Fibroblast of peridontal ligament (primary cell): ENCODE data around the gene ENGASE.

ENCODE experiments used
- DNase-seq: peaks from one replicate; pipeline ENCODE4 v3.0.0-alpha.2; 2010; ENCODE audit errors: extremely low read depth

The ENGASE gene

DNA sequence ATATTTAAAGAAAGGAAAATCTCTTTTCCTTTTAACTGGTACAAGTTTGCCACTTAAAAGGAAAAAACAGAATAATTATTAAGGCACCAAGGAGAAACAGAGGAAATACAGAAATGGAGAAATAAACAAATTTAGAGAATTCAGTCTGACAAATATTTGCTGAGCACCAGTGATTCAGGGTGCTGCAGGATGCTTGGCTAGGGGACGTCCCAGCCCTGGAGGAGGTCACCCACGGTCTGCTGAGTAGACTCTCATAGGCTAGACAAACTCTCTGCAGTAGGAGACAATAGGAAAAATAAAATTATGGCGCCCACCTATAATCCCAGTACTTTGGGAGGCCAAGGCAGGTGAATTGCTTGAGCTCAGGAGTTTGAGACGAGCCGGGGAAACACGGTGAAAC, 34.7 kb upstream of the ENGASE start:
- no peak for DNase-seq

DNA sequence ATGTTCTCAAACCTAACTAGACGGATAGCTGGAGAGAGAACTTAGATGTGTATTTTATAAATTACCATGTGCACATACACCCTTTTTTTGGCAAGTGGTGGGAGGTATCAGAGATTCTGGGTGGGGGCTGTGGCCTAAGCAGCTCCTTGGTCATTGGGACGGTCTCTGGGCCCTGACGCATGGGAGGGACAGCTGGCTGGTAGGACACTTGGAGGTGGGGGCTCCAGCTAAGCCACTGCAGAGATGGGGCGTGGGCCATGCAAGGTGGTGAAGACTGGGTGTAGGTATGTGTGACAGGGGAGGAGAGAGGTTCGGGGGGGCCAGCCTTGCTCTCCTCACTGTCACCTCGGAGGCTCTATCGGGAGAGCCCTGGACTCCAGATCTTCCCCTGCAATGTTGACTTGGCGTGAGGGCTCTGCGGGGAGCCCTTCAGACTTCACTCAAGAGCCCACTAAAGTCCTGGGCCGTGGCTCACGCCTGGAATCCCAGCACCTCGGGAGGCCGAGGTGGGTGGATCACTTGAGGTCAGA, 33.5 kb upstream of the ENGASE start:
- no peak for DNase-seq

DNA sequence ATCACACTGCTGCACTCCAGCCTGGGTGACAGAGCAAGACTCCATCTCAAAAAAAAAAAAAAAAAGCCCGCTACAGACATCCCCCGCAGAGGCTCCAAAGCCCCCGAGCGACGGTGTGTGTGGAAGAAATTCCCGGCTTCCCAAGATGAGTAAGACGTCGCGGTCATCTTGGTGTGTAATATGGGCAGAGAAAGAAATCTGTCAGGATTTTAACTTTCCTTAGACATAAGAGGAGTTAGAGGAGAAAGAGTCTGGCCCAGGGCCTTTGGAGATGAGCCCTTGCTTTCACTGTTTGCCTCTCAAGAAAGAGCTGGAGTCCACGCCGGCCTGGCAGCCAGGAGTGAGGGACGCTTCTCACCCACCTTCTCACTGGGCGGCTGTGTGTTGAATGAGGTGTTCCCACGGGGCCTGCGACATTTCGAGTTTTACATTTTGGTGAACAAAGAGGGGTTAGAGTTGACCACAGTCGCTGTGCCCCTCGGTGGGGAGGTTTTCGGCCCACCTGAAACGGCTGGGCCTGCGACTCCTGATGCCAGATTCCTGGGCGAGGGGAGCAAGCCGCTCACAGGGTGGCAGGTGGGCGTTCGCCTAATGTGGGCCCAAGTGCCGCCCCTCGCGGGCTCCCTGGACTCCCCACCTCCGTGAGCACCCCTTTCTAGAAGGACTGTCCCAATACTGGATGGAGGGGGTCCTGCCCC, 32.8 kb upstream of the ENGASE start:
- DNase-seq = peak; percentile 43

DNA sequence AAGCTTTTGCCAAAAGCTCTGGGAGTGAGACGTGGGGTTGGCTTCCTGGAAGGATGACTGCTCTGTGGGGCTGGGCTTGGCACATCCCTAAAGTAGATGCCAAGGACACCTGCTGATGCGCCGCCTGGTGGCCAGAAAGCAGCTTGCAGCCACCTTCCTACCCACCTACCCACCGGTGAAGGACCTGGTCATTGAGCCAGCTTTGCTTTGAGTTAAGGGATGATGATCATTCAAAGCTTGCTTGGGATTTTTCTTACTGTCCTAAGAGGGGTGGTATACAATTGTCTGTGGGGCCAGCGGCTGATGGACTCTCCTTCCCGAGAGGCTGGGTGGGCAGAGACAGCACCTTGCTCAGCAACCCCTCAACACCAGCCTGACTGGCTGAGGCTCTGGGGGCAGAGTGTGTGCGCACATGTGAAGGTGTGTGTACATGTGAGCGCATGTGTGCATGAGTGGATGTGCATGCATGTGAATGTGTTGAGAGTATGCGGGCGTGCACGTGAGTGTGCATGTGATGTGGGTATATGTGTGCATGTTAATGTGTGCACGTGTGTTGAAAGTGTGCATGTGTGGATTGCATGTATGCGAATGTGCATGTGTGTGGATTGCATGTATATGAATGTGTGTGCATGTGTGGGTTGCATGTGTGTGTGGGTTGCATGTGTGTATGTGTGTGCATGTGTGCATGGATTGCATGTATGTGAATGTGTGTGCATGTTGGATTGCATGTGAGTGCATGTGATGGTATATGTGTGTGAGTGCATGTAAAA, 32.0 kb upstream of the ENGASE start:
- peak; percentile 40 for DNase-seq

DNA sequence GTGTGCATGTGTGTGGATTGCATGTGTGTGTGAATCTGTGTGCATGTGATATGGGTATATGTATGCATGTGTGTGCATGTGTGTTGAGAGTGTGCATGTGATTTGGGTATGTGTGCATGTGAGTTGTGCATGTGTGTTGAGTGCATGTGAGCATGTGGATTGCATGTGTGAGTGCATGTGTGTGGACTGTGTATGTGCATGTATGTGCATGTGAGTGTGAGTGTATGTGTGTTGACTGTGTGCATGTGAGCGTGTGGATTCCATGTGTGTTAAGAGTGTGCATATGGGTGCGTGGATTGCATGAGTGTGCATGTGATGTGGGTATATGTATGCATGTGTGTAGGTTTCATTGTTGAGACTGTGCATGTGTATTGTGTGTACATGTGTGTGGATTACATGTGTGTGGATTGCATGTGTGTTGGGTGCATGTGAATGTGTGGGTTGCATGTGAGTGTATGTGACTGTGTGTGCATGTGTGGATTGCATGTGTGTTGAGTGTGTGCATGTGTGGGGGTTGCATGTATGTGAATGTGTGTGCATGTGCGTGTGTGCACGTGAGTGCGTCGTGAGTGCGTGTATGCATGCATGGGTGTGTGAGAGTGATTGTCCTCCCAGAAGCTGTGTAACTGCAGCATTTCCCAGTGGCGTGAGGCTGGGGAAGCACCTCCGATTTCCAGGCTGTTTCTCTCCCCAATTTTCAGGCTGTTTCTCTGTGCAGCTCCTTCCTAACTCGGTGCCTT, 31.3 kb upstream of the ENGASE start:
- no peak for DNase-seq

DNA sequence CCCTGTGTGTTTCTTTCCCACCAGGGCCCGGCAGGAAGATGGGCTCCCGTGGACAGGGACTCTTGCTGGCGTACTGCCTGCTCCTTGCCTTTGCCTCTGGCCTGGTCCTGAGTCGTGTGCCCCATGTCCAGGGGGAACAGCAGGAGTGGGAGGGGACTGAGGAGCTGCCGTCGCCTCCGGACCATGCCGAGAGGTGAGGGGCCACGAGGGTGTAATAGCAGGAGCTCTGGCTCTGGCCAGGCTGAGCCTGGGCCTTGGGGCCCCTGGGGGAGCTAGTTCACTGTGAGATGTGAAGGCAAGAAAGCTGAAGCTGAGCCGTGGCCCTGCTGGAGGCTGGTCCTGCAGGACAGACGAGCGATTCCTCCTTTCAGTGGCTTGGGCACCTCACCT, 30.7 kb upstream of the ENGASE start:
- DNase-seq = no peak

DNA sequence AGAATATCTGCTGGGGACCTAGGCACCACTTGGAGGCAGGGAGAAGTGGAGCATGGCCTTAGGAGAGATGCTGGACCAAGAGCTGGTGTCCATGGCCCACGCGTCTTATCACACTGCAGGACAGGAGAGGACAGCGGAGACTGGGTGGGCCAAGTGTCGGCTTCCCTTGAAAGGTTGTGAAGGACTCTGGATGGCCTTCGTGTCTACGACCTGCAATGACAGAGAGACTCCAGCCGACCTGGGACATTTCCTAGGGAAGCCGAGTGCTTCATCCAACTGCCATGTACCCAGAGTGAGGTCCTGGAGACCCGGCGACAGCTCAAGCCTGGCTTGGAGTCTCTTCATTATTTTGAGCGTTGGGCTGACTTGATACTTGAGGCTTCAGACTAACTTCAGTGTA, 30.2 kb upstream of the ENGASE start:
- DNase-seq = no peak

DNA sequence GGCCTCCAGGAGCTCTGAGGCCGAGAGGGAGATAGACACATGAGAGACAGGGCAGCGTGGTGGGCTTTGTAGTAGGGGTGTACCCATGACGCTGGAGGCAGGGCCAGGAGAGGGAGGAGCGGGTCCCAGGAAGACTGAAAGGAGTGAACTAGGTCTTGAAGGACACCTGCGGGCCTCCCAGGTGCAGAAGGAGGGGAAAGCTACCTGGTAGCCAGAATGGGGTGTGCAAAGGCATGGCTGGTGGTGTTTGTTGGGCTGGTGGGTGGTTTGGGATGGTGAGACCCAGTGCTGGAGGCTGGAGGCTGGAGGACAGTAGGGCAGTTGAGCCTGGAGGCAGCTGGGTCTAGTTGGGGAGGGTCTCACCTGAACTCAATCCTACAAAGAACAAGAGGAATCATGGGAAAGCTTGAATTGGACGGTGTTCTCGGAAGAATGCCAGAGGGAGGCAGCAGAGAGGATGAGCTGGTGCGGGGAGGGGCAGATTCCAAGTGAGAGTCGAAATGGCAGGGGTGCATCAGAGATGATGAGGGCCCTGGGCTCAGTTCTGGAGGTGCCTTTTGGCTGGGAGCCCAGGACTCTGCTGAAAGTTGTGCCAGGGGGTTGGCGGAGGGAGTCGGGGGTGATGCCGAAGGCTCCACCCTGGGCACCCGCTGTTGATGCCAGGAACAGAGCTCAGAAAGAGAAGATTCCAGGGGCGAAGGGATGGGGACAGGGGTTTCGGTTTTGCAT, 29.5 kb upstream of the ENGASE start:
- DNase-seq = no peak

DNA sequence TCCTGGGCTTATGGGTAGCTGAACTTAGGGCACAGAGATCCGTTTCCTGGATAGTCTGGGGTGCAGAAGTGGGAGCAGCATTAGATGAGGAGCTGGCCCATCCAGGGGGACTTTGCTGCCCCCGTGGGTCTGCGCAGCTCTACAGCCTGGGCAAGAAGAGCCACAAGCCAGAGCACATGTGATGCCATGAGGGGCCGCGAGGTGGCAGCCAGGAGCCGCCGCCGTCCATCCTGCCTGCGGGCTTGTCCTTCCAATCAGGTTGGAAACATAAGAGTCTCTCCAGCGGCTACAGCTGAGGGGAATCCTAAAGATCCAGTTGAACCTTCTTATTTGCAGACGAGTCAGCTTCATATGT, 28.8 kb upstream of the ENGASE start:
- peak; percentile 73 for DNase-seq

DNA sequence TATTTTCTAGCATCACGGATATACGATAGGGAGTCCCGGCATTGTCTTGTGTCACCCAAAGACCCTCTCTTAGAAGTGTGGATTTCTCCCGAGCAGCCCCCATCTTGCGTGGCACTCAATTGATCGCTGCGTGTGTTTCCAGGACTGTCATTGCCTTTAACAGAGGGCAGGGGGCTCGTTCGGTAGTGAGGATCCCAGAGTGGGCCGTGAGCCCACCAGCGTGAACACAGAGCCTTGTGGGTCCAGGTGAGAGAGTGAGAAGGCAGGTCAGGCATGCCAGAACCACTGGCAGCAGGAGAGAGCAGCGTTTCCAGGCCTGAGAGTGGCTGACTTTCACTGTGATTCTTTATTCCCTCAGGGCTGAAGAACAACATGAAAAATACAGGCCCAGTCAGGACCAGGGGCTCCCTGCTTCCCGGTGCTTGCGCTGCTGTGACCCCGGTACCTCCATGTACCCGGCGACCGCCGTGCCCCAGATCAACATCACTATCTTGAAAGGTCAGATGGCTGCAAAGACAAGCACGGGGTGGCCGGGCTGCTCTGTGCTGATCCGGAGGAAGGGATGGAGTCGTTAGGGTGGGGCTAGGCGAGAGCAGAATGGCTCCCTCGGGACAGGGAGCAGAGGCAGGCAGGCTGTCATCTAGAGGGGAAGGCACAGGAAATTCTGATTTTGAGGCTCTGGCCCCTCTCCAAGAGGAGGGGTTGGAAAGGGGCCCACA, 28.3 kb upstream of the ENGASE start:
- DNase-seq = no peak

DNA sequence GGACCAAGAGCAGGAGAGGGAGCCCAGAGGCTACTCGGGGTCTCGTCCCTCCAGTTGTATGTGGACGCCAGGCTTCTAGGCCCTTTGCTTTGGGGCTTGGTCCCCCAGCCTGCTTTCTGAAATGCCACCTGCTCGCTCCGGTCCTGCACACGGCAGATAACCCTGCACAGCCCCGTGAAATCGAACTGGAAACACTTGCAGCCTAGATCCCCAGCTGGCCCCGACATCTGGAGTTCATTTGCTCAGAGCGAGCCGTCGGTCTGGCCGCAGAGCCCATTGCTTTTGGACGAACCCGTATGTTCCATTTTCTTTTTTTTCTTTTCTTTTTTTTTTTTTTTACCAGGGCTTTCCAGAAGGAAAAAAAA, 27.7 kb upstream of the ENGASE start:
- DNase-seq = peak; percentile 80

DNA sequence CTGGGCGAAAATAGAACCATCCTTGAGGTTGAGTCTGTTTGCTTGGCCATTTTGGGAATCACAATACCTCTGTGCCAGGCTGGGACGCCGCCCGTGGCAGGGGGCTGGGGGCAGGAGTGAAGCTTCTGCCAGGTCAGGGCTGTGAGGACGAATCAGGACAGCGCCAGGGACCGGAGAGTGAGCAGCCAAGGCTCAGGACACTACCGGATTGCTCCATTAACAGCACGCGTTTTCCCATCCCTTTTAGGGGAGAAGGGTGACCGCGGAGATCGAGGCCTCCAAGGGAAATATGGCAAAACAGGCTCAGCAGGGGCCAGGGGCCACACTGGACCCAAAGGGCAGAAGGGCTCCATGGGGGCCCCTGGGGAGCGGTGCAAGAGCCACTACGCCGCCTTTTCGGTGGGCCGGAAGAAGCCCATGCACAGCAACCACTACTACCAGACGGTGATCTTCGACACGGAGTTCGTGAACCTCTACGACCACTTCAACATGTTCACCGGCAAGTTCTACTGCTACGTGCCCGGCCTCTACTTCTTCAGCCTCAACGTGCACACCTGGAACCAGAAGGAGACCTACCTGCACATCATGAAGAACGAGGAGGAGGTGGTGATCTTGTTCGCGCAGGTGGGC, 27.2 kb upstream of the ENGASE start:
- no peak for DNase-seq

DNA sequence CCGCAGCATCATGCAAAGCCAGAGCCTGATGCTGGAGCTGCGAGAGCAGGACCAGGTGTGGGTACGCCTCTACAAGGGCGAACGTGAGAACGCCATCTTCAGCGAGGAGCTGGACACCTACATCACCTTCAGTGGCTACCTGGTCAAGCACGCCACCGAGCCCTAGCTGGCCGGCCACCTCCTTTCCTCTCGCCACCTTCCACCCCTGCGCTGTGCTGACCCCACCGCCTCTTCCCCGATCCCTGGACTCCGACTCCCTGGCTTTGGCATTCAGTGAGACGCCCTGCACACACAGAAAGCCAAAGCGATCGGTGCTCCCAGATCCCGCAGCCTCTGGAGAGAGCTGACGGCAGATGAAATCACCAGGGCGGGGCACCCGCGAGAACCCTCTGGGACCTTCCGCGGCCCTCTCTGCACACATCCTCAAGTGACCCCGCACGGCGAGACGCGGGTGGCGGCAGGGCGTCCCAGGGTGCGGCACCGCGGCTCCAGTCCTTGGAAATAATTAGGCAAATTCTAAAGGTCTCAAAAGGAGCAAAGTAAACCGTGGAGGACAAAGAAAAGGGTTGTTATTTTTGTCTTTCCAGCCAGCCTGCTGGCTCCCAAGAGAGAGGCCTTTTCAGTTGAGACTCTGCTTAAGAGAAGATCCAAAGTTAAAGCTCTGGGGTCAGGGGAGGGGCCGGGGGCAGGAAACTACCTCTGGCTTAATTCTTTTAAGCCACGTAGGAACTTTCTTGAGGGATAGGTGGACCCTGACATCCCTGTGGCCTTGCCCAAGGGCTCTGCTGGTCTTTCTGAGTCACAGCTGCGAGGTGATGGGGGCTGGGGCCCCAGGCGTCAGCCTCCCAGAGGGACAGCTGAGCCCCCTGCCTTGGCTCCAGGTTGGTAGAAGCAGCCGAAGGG, 26.4 kb upstream of the ENGASE start:
- no peak for DNase-seq

DNA sequence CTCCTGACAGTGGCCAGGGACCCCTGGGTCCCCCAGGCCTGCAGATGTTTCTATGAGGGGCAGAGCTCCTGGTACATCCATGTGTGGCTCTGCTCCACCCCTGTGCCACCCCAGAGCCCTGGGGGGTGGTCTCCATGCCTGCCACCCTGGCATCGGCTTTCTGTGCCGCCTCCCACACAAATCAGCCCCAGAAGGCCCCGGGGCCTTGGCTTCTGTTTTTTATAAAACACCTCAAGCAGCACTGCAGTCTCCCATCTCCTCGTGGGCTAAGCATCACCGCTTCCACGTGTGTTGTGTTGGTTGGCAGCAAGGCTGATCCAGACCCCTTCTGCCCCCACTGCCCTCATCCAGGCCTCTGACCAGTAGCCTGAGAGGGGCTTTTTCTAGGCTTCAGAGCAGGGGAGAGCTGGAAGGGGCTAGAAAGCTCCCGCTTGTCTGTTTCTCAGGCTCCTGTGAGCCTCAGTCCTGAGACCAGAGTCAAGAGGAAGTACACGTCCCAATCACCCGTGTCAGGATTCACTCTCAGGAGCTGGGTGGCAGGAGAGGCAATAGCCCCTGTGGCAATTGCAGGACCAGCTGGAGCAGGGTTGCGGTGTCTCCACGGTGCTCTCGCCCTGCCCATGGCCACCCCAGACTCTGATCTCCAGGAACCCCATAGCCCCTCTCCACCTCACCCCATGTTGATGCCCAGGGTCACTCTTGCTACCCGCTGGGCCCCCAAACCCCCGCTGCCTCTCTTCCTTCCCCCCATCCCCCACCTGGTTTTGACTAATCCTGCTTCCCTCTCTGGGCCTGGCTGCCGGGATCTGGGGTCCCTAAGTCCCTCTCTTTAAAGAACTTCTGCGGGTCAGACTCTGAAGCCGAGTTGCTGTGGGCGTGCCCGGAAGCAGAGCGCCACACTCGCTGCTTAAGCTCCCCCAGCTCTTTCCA, 25.5 kb upstream of the ENGASE start:
- no peak for DNase-seq

DNA sequence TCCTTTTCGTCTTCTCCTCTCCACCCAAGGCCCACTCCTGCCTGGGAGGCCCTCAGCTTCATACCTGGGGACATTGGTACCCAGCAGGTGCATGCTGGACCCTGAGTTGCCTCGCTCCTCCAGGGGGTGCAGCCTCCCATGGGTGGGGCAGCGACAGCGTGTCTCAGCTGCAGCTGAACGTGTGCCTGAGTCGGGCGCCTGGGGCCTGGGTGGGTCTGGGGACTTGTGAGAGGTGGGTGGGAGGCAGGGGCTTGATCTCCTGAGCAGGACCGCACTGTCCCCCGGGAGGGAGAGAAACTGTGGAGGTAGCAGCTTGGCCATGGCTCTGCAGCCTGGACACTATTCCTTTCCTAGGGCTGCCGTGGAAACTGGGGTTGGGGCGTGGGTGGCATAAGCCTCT, 24.8 kb upstream of the ENGASE start:
- DNase-seq = no peak

DNA sequence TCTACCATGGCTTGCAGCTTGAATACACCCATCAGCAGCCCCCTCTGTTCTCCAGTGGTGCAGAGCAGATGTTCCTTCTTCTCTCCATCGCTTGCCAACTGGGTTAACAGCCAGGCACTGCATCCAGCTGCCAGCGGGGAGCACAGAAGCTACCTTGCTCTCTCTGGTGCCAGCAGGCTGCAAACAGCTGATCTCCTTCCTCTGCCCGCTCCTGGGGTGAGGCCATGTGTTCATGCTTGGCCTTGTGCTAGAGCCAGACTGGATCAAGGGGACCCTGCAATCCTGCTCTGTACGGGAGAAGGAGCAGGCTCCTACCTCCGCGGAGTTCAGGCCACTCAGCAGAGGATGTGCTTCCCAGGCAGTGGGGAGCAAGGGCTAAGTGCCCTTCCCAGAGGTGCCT, 24.1 kb upstream of the ENGASE start:
- no peak for DNase-seq

DNA sequence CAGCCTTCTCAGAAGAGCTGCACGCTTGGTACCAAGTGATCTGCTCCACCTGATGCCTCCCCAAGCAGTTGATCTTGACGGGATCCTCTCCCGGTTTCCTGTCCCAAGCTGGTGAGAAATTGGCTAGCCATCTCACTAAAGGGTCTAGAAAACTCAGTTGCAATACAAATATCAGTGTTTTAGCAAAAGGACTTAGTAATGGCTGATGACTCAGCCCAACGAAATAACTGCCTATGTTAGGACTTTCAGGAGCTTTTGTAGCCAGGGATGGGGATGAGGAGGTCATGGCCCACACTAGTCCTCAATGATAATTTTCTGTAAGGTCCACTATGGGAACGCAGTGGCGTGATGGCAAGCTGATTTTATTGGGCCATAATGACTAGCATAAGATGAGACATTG, 23.3 kb upstream of the ENGASE start:
- DNase-seq = no peak

DNA sequence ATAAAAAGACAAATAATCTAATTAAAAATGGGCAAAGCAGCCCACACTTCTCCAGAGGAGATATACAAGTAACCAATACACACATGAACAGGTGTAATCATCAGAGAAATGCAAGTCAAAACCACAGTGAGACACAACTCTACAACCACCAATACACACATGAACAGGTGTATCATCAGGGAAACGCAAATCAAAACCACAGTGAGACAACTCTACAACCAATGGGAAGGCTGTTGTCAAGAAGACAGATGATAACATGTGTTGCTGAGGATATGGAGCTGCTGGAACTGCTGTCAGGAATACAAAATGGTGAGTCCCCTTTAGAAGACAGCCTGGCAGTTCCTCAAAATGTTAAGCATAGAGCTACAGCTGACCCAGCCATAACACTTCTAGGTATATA, 22.5 kb upstream of the ENGASE start:
- DNase-seq = no peak
